HG02623 (cell line): ENCODE results near the gene RRAD.
"Not testable (repeated sequence)": the region's sequence is repeated elsewhere in the genome, so short reads cannot be mapped to it uniquely, and the experiment has no call there.

Experiments used
- ATAC-seq: cut with Tn5 transposase; IDR thresholded peaks from one replicate; pipeline ENCODE4 v1.9.1; 2021; ENCODE audit warnings: moderate library complexity; ENCODE audit not compliant: unreplicated experiment

The RRAD gene

GRCh38 chr16:66950971-66951790, 25.8 kb upstream of the RRAD start:
- ATAC-seq = no peak

GRCh38 chr16:66950437-66950836, 25.1 kb upstream of the RRAD start:
- no peak for ATAC-seq

- no peak for ATAC-seq
These were observed 24.1 kb upstream of the RRAD start for GRCh38 chr16:66949472-66949871.

GRCh38 chr16:66948837-66949225, 23.5 kb upstream of the RRAD start:
- no peak for ATAC-seq

GRCh38 chr16:66948134-66948836, 22.9 kb upstream of the RRAD start:
- no peak for ATAC-seq

GRCh38 chr16:66947302-66948065, 22.1 kb upstream of the RRAD start:
- no peak for ATAC-seq

GRCh38 chr16:66946974-66947301, 21.6 kb upstream of the RRAD start:
- ATAC-seq = no peak

- ATAC-seq = no peak
These were observed 21.2 kb upstream of the RRAD start for GRCh38 chr16:66946541-66946940.

- no peak for ATAC-seq
These were observed 20.6 kb upstream of the RRAD start for GRCh38 chr16:66945939-66946338.

DNA sequence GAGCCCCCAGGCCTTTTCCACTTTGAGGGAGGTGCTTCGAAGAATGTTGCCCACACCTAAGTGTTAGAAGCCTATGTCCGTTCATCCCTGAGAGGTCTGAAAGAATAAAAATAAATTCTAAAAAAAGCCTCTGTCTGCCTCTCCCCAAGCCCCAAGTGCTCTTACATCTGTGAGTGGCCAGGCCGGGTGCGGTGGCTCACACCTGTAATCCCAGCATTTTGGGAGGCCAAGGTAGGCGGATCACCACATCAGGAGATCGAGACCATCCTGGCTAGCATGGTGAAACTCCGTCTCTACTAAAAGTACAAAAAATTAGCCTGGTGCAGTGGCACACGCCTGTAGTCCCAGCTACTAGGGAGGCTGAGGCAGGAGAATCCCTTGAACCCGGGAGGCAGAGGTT, 19.6 kb upstream of the RRAD start:
- not testable (repeated sequence) for ATAC-seq

DNA sequence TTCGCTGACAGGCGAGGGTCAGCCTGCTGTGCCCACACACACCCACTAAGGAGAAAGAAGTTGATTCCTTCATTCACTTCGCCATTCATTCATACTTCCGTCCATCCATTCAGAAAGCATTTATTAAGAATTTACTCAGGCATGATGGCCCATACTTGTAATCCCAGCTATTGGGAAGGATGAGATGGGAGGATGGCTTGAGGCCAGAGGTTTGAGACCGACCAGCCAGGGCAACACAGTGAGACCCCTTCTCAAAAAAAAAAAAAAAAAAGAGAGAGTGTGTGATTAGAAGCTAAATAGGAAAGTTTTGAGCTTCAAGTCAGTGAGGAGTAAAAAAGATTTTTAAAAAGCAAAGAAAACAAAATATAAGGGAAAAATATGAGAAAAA, 18.7 kb upstream of the RRAD start:
- no peak for ATAC-seq

DNA sequence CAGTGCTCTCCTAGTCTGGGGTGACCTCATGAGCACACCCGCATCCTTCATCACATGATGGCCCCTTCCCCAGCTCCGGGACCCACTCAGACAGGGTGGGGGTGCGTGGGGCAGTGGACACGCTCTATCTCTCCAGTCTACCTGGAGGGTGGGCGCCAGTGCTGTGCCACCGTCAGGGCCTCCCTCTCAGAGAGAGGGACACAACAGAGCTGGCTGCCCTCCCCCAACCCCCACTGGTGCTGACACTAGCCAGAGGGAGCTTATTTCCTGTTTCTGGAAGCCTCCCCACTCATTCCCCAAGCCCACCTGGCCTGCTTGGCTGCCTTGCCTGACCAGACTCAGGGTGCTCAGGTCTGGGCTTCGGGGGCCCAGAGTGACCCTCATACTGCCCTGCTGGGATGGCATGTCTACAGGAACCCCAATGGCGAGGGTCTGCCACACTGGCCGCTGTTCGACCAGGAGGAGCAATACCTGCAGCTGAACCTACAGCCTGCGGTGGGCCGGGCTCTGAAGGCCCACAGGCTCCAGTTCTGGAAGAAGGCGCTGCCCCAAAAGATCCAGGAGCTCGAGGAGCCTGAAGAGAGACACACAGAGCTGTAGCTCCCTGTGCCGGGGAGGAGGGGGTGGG, 18.2 kb upstream of the RRAD start:
- ATAC-seq = no peak

DNA sequence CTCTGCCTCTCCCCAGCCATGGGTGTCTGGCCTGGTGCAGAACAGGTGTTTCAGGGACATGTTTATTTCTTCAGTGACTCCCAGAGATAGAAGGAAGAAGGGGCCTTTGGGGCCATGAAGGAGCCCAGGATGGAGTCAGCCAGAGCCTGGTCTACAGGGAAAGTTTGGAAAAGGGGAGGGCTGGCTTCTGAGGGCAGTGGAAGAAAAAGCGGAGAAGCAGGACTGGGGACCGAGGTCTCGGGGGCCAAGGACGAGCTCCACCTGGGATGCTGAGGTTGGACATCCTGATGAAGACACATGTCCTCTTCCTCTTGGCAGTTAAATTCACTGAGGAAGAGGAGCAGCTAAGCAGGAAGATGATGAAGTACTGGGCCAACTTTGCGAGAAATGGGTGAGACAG, 17.6 kb upstream of the RRAD start:
- no peak for ATAC-seq

DNA sequence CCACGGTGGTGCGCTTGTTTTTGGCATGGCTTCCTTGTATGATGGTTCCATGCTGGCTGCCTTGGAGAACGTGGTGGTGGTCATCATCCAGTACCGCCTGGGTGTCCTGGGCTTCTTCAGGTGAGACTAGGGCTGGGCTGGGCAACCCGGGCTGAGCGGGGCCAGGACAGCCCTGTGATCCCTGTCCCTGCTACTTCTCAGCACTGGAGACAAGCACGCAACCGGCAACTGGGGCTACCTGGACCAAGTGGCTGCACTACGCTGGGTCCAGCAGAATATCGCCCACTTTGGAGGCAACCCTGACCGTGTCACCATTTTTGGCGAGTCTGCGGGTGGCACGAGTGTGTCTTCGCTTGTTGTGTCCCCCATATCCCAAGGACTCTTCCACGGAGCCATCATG, 14.9 kb upstream of the RRAD start:
- ATAC-seq = no peak

DNA sequence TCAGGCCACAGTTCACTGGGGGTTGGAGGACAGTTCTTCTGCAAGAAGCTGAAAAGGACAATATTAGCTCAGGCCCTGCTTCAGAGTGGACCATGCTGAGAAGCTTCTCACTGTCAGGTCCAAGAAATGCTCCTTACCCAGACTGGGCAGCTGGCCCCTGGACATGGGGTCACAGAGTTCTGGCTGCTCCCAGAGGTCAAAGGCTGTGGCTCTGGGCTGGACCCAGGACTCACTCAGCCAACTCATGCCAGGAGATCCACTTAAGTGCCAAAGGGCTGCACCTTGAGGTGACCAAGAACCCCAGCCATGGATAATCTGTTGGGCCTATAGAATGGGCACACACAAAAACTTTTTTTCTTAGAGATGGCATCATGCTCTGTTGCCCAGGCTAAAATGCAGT, 14.0 kb upstream of the RRAD start:
- ATAC-seq = no peak

- no peak for ATAC-seq
These were observed 12.5 kb upstream of the RRAD start for GRCh38 chr16:66937725-66938337.

DNA sequence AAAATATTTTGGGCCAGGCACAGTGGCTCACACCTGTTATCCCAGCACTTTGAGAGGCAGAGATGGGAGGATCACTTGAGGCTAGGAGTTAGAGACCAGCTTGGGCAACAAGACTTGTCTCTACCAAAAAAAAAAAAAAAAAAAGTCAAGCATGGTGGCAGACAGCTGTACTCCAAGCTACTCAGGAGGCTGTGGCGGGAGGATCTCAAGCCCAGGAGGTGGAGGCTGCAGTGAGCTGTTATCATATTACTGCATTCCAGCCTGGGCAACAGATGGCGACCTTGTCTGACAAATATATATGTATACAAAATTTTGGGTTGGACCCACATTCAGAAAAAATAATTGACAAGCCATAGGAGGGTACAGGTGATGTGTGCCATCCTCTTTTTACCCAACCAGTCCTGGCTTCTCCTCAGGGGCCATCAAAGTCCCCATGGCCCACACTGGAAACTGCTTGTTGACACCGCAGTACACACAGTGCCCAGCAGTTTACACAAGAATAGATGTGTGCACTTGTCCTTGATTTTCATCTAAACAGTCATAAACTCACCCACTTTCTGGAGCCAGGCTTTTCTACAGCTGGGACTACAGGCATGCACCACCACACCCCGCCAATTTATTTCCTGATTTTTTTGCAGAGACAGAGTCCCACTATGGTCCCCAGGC, 11.7 kb upstream of the RRAD start:
- ATAC-seq = no peak

DNA sequence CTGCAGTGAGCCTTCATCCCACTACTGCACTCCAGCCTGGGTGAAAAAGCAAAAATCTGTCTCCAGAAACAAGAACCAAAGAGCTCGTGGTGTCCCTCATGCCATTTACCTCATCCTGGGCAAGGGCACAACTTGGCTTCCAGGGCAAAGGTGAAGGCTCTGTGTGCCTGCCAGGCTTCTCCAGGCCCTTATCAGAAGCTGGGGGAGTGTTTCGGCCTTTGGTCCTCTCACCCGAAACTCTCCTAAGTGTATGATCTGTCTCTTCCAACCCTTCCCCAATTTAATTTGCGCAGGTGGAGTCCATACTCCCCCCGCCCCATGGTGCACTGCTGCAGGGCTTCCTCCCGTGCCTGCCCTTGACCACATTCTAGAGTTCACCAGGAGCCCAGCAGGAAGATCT, 11.1 kb upstream of the RRAD start:
- ATAC-seq = no peak

DNA sequence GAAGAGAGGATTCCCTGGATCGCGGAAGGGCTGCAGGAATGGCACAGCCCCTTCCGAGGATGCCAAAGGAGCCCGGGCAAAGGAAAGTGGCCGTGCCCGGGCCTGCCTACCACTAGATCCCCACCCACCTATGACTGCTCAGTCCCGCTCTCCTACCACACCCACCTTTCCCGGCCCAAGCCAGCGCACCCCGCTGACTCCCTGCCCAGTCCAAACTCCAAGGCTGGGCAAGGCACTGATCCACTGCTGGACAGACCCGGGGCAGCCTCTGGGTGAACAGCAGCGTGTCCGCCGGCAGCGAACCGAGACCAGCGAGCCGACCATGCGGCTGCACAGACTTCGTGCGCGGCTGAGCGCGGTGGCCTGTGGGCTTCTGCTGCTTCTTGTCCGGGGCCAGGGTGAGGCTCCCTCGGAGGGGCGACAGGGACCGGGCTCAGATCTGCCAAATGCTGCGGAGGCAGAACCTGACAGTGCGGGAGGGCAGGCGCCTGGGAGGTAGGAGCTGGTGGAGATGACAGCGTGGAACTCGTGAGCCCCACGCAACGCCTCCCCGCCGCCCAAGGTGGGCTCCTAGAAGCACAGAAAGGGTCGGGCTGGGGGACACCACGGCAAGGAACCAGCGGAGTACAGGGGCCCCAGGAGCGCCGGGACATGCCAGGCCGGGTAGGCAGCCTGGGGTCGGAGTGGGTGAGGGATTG, 10.1 kb upstream of the RRAD start, which contains the start of gene CES2:
TSS of gene CES2 (plus strand) at position 203 of the 698 bp plus-strand sequence. CDS start at position 323, 120 bp downstream.
- ATAC-seq = no peak

DNA sequence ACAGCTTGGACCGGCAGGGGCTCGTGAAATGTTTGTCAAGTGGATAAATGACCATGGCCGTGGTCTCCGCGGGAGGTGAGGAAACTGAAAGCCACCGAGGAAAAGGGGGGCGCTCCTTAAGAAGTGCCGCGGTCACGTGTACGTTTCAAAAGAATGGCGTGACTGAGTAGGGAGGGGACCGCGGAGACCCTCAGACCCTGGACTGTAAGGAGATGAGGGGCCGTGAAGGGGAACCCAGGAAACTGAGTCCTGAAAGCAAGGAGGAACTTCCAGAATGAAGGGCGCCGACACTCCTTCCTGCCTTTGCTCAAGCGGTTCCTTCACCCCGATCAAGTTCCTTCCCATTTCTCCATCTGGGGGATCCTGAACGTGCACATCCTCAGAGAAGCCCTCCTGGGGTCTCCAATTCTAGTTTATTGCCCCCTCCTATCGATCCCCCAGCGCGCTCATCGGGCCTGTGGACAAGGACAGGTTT, 9.5 kb upstream of the RRAD start:
- ATAC-seq = not testable (repeated sequence)
